CD4-positive, CD25-positive, alpha-beta regulatory T cell (primary cell): ENCODE measurements around the gene SH3D21. TPM values are rescaled to one million over a fixed set of nuclear protein-coding genes. Genes with fewer than 3 reads are reported as not detected.

Experiments
- ATAC-seq, 2 donors: fragments of 150-1000 bp; cut with Tn5 transposase; one replicate each; pipeline ENCODE4 v1.10.0; 2021; ENCODE audit warnings: low read depth in 2 of 2, moderate number of reproducible peaks in 2 of 2, moderate library complexity in 1 of 2
- DNase-seq, 3 donors: peaks; one replicate each; pipeline versions ENCODE4 v3.0.0 to v3.0.0-alpha.2; 2012 to 2022; ENCODE audit warnings: mixed read lengths in 1 of 3
- H3K27ac ChIP-seq: one replicate; pipeline ENCODE4 v1.7.0; 2013; ENCODE audit warnings: mild to moderate bottlenecking, low read length; ENCODE audit not compliant: insufficient read depth, poor library complexity, severe bottlenecking
- H3K27me3 ChIP-seq: one replicate; pipeline ENCODE4 v1.7.0; 2013; ENCODE audit warnings: low read length; ENCODE audit not compliant: control insufficient read depth, insufficient read depth
- H3K36me3 ChIP-seq: one replicate; pipeline ENCODE4 v1.7.0; 2013; ENCODE audit warnings: mild to moderate bottlenecking, low read length, moderate library complexity; ENCODE audit not compliant: control insufficient read depth, insufficient read depth
- H3K4me1 ChIP-seq: 2 replicates; pipeline ENCODE4 v1.7.0; 2013; ENCODE audit warnings: mild to moderate bottlenecking, low read length; ENCODE audit not compliant: insufficient read depth, control insufficient read depth, poor library complexity, severe bottlenecking
- H3K4me3 ChIP-seq: one replicate; pipeline ENCODE4 v1.7.0; 2013; ENCODE audit warnings: low read depth, mild to moderate bottlenecking, low read length, moderate library complexity
- H3K9me3 ChIP-seq, 2 experiments: 1 replicate in 1 of 2; 2 replicates in 1 of 2; pipeline ENCODE4 v1.7.0; 2013; ENCODE audit warnings: low read length in 2 of 2, mild to moderate bottlenecking in 1 of 2, moderate library complexity in 1 of 2; ENCODE audit not compliant: control insufficient read depth in 2 of 2
- H3K27ac Mint-ChIP-seq, 3 donors: one replicate each; pipeline ENCODE4 v1.8.0; 2020 to 2022; ENCODE audit warnings: mild to moderate bottlenecking in 3 of 3, mixed read lengths in 3 of 3, moderate library complexity in 2 of 3
- H3K27me3 Mint-ChIP-seq: one replicate; pipeline ENCODE4 v1.8.0; 2022; ENCODE audit warnings: mild to moderate bottlenecking, mixed read lengths
- H3K36me3 Mint-ChIP-seq: one replicate; pipeline ENCODE4 v1.8.0; 2020; ENCODE audit warnings: mixed read lengths
- H3K4me1 Mint-ChIP-seq, 4 donors: one replicate each; pipeline ENCODE4 v1.8.0; 2020 to 2022; ENCODE audit warnings: mixed read lengths in 4 of 4, mild to moderate bottlenecking in 1 of 4
- H3K4me3 Mint-ChIP-seq, 4 donors: one replicate each; pipeline ENCODE4 v1.8.0; 2020 to 2022; ENCODE audit warnings: mild to moderate bottlenecking in 4 of 4, mixed read lengths in 4 of 4, moderate library complexity in 3 of 4
- H3K9me3 Mint-ChIP-seq, 7 donors: one replicate each; pipeline ENCODE4 v1.8.0; 2020 to 2022; ENCODE audit warnings: mixed read lengths in 7 of 7, mild to moderate bottlenecking in 3 of 7, moderate library complexity in 2 of 7
- polyA plus RNA-seq, 4 donors: library from polyadenylated mRNA; unstranded; fragments of 300-500 nt; fragmentation: Illumina TruSeq; gene quantifications; one replicate each; pipeline ENCODE4 v1.2.3, GENCODE V29; 2021
- total RNA-seq: library from RNA; stranded (reverse); gene quantifications from one replicate; pipeline ENCODE4 v1.2.3, GENCODE V29; 2022

SH3D21 gene
- total and polyA plus RNA-seq, 5 donors from 2014 or later = 0.26 to 3.2 (median 0.34) TPM

GRCh38 chr1:36339215-36339614, 33.0 kb downstream of the SH3D21 start:
- Mint-ChIP-seq H3K27ac (peak overlapping the region in 2 of 3 donors; percentile 62 to 72), H3K4me1 (peaks cover 0 to 15% (median 5%) of the 10 kb centered on the region in 4 donors), H3K27me3 (no peaks in the 10 kb centered on the region), H3K9me3 (no peaks in the 10 kb centered on the region), H3K36me3 (peaks cover 15% of the 10 kb centered on the region), H3K4me3 (no peak overlapping the region)
- Histone ChIP-seq H3K9me3 (no peaks in the 10 kb centered on the region), H3K27me3 (no peaks in the 10 kb centered on the region), H3K4me1 (no peaks in the 10 kb centered on the region), H3K36me3 (peaks cover 15% of the 10 kb centered on the region), H3K4me3 (no peak overlapping the region), H3K27ac (no peak overlapping the region)
- DNase-seq (no peak), ATAC-seq (no peak)

- Histone ChIP-seq H3K4me1 (no peaks in the 10 kb centered on the region), H3K9me3 (no peaks in the 10 kb centered on the region), H3K4me3 (no peak overlapping the region), H3K27me3 (no peaks in the 10 kb centered on the region), H3K36me3 (peaks cover 15% of the 10 kb centered on the region), H3K27ac (no peak overlapping the region)
- H3K36me3 Mint-ChIP-seq = peaks cover 15% of the 10 kb centered on the region
- no peaks in the 10 kb centered on the region for H3K9me3 Mint-ChIP-seq
- peaks cover 0 to 15% (median 5%) of the 10 kb centered on the region in 4 donors for H3K4me1 Mint-ChIP-seq
- H3K4me3 Mint-ChIP-seq = no peak overlapping the region
- peak overlapping the region in 2 of 3 donors; percentile 62 to 72 for H3K27ac Mint-ChIP-seq
- no peak for ATAC-seq
- DNase-seq = no peak
- H3K27me3 Mint-ChIP-seq = no peaks in the 10 kb centered on the region
Measured at GRCh38 chr1:36339615-36340014, 33.4 kb downstream of the SH3D21 start.

GRCh38 chr1:36341626-36342320, 35.6 kb downstream of the SH3D21 start:
- peaks cover 20% of the 10 kb centered on the region for H3K36me3 Mint-ChIP-seq
- ATAC-seq = no peak
- Histone ChIP-seq H3K27me3 (no peaks in the 10 kb centered on the region), H3K4me1 (no peaks in the 10 kb centered on the region), H3K36me3 (peaks cover 22% of the 10 kb centered on the region), H3K4me3 (no peak overlapping the region), H3K9me3 (no peaks in the 10 kb centered on the region), H3K27ac (no peak overlapping the region)
- DNase-seq = no peak
- H3K27ac Mint-ChIP-seq = no peak overlapping the region
- H3K27me3 Mint-ChIP-seq = no peaks in the 10 kb centered on the region
- no peaks in the 10 kb centered on the region for H3K9me3 Mint-ChIP-seq
- H3K4me1 Mint-ChIP-seq = peaks cover 0 to 17% (median 5%) of the 10 kb centered on the region in 4 donors
- H3K4me3 Mint-ChIP-seq = no peak overlapping the region

- Mint-ChIP-seq H3K27me3 (no peaks in the 10 kb centered on the region), H3K4me3 (no peak overlapping the region), H3K36me3 (peaks cover 22% of the 10 kb centered on the region), H3K27ac (no peak overlapping the region), H3K4me1 (peaks cover 0 to 17% (median 5%) of the 10 kb centered on the region in 4 donors), H3K9me3 (no peaks in the 10 kb centered on the region)
- H3K4me3 ChIP-seq = no peak overlapping the region
- peaks cover 28% of the 10 kb centered on the region for H3K36me3 ChIP-seq
- no peaks in the 10 kb centered on the region for H3K9me3 ChIP-seq
- ATAC-seq (peak; percentile 69 to 78), DNase-seq (peak; percentile 44 to 68 (median 65))
- no peaks in the 10 kb centered on the region for H3K4me1 ChIP-seq
- H3K27me3 ChIP-seq = no peaks in the 10 kb centered on the region
- no peak overlapping the region for H3K27ac ChIP-seq
Measured at GRCh38 chr1:36342426-36343185, 36.4 kb downstream of the SH3D21 start.

- Histone ChIP-seq H3K4me3 (no peak overlapping the region), H3K4me1 (no peaks in the 10 kb centered on the region), H3K27ac (no peak overlapping the region), H3K9me3 (no peaks in the 10 kb centered on the region), H3K27me3 (no peaks in the 10 kb centered on the region), H3K36me3 (peaks cover 39% of the 10 kb centered on the region)
- DNase-seq (no peak), ATAC-seq (no peak)
- peak overlapping the region in 1 of 3 donors; percentile 31 for H3K27ac Mint-ChIP-seq
- peaks cover 32% of the 10 kb centered on the region for H3K36me3 Mint-ChIP-seq
- H3K9me3 Mint-ChIP-seq = no peaks in the 10 kb centered on the region
- H3K27me3 Mint-ChIP-seq = no peaks in the 10 kb centered on the region
- H3K4me1 Mint-ChIP-seq = peaks cover 0 to 14% (median 2%) of the 10 kb centered on the region in 4 donors
- no peak overlapping the region for H3K4me3 Mint-ChIP-seq
Measured at GRCh38 chr1:36343651-36344394, 37.7 kb downstream of the SH3D21 start.

- ATAC-seq (no peak), DNase-seq (no peak)
- Mint-ChIP-seq H3K27me3 (no peaks in the 10 kb centered on the region), H3K9me3 (no peaks in the 10 kb centered on the region), H3K4me1 (peaks cover 0 to 8% (median 2%) of the 10 kb centered on the region in 4 donors), H3K4me3 (no peak overlapping the region), H3K27ac (peak overlapping the region in 2 of 3 donors; percentile 14 to 31), H3K36me3 (peaks cover 32% of the 10 kb centered on the region)
- Histone ChIP-seq H3K4me1 (no peaks in the 10 kb centered on the region), H3K4me3 (no peak overlapping the region), H3K27me3 (no peaks in the 10 kb centered on the region), H3K9me3 (no peaks in the 10 kb centered on the region), H3K27ac (no peak overlapping the region), H3K36me3 (peaks cover 39% of the 10 kb centered on the region)
Measured at GRCh38 chr1:36344395-36344680, 38.2 kb downstream of the SH3D21 start.

- Mint-ChIP-seq H3K4me1 (peaks cover 0 to 9% (median 5%) of the 10 kb centered on the region in 4 donors), H3K9me3 (no peaks in the 10 kb centered on the region), H3K27me3 (no peaks in the 10 kb centered on the region), H3K36me3 (peaks cover 32% of the 10 kb centered on the region), H3K4me3 (no peak overlapping the region), H3K27ac (no peak overlapping the region)
- H3K27ac ChIP-seq = no peak overlapping the region
- no peaks in the 10 kb centered on the region for H3K9me3 ChIP-seq
- H3K4me3 ChIP-seq = no peak overlapping the region
- ATAC-seq = no peak
- H3K4me1 ChIP-seq = peaks cover 5% of the 10 kb centered on the region
- no peaks in the 10 kb centered on the region for H3K27me3 ChIP-seq
- no peak for DNase-seq
- H3K36me3 ChIP-seq = peaks cover 39% of the 10 kb centered on the region
Measured at GRCh38 chr1:36345353-36345752, 39.2 kb downstream of the SH3D21 start.
